ENCODE results near the gene PPP1R1B.

Gene PPP1R1B

GRCh38 chr17:39605492-39606433, 21.0 kb upstream of the PPP1R1B start:
- TF ChIP-seq TEAD4 (IDR thresholded peaks at IDR 0.05) (no peak), ZBTB7A (IDR thresholded peaks at IDR 0.05; ENCODE audit: low read depth) (no peak; the same call in 1 of the 2 replicates), CEBPB (IDR thresholded peaks at IDR 0.05) (no peak), REST (IDR thresholded peaks at IDR 0.05; ENCODE audit: low read depth) (no peak)

- TF ChIP-seq USF1 (IDR thresholded peaks at IDR 0.05): no peak
- no peak for TF ChIP-seq TEAD4 (IDR thresholded peaks at IDR 0.05)
- TF ChIP-seq ZBTB7A (IDR thresholded peaks at IDR 0.05; ENCODE audit: low read depth): no peak
- no peak for TF ChIP-seq CREB1 (IDR thresholded peaks at IDR 0.05; ENCODE audit: low read depth)
- no peak for TF ChIP-seq REST (IDR thresholded peaks at IDR 0.05; ENCODE audit: low read depth)
- no peak for TF ChIP-seq EGR1 (IDR thresholded peaks at IDR 0.05)
Observed at GRCh38 chr17:39606434-39607056, 20.2 kb upstream of the PPP1R1B start.

DNA sequence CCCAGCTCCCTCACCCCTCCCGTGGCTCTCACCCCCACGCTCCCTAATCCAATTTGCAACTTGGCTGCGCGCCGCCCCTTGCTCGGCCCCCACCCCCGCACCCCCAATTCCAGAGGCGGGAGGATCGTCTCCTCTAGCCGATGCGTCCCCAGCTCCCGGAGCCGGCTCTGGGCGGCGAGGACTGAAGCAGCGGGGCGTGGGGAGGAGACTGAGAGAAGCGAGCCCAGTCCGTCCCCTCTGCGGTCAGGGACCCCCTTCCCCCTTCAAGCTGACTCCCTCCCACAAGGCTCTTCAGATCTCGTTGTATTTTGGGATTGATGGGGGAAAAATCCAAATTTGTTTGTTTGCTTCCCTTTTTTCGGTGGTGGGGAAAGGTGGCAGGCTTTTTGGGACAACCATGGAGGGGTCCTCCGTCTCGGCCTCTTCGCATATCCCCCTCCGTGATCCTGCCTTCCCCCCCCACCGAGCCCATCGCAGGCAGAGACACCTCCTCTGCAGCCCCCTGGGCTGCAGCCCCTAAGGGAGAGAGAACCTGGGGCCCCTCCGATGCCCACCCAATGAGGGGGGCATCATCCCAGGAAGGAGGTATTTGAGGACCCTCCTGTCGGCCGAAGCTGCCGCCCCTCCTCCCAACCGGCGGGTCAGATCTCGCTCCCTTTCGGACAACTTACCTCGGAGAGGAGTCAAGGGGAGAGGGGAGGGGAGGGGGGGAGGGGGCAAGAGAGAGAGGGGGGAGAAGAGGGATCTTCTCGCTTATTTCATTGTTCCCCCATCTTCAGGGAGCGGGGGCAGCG, 19.5 kb upstream of the PPP1R1B start:
- TF ChIP-seq USF1 (IDR thresholded peaks at IDR 0.05) (no peak), EGR1 (IDR thresholded peaks at IDR 0.05) (no peak), TCF12 (IDR thresholded peaks at IDR 0.05; ENCODE audit: low read depth) (no peak), CEBPB (IDR thresholded peaks at IDR 0.05) (no peak), REST (IDR thresholded peaks at IDR 0.05; ENCODE audit: low read depth) (no peak), TEAD4 (IDR thresholded peaks at IDR 0.05) (no peak), TAF1 (IDR thresholded peaks at IDR 0.05; ENCODE audit: low read depth) (no peak), MAX (IDR thresholded peaks at IDR 0.05) (no peak), RAD21 (IDR thresholded peaks at IDR 0.05; ENCODE audit: low read depth) (no peak), NFIC (IDR thresholded peaks at IDR 0.05) (no peak), CREB1 (IDR thresholded peaks at IDR 0.05; ENCODE audit: low read depth) (no peak), EP300 (IDR thresholded peaks at IDR 0.05; ENCODE audit: borderline replicate concordance) (no peak), FOXM1 (IDR thresholded peaks at IDR 0.05; ENCODE audit: borderline replicate concordance, low read depth) (no peak), ZBTB7A (IDR thresholded peaks at IDR 0.05; ENCODE audit: low read depth) (no peak), YY1 (IDR thresholded peaks at IDR 0.05; ENCODE audit: low read depth) (no peak)

DNA sequence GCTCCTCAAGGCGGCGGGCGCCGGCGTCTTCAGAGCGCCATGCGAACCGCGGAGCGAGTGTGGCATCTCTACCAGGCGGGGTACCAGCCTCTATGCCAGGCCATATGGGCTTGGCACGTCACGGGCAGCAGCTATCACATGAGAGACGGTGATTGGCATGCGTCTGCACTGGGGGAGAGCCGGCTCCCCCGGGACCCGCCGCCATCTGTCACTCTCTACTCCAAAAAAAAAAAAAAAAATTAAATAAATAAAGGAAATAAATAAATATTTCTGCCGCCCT, 19.0 kb upstream of the PPP1R1B start, which contains the start of gene NEUROD2:
NEUROD2 (minus strand) TSS at position 70 of the 280 bp plus-strand sequence. CDS start 1,321 bp downstream, outside the sequence.
- TF ChIP-seq USF1 (IDR thresholded peaks at IDR 0.05) (no peak), NFIC (IDR thresholded peaks at IDR 0.05) (no peak), CREB1 (IDR thresholded peaks at IDR 0.05; ENCODE audit: low read depth) (no peak), MAX (IDR thresholded peaks at IDR 0.05) (no peak), CEBPB (IDR thresholded peaks at IDR 0.05) (no peak), TCF12 (IDR thresholded peaks at IDR 0.05; ENCODE audit: low read depth) (no peak), TAF1 (IDR thresholded peaks at IDR 0.05; ENCODE audit: low read depth) (no peak), RAD21 (IDR thresholded peaks at IDR 0.05; ENCODE audit: low read depth) (no peak), TEAD4 (IDR thresholded peaks at IDR 0.05) (no peak), YY1 (IDR thresholded peaks at IDR 0.05; ENCODE audit: low read depth) (no peak), FOXM1 (IDR thresholded peaks at IDR 0.05; ENCODE audit: borderline replicate concordance, low read depth) (no peak), EP300 (IDR thresholded peaks at IDR 0.05; ENCODE audit: borderline replicate concordance) (no peak), REST (IDR thresholded peaks at IDR 0.05; ENCODE audit: low read depth) (no peak), ZBTB7A (IDR thresholded peaks at IDR 0.05; ENCODE audit: low read depth) (no peak), EGR1 (IDR thresholded peaks at IDR 0.05) (no peak)

Measured in Ishikawa (cell line).